Activated CD4-positive, alpha-beta T cell treated with anti-CD3 and anti-CD28 coated beads, Interleukin-10, Interleukin-2, amounts not matched to agents 100 ng/mL and 50 ng/mL, durations not matched to agents 16 hours and 8 hours (primary cell): ENCODE data around the gene MELK.

Source experiments
- DNase-seq: peaks from one replicate; pipeline ENCODE4 v3.0.0-alpha.2; 2020

MELK gene

GRCh38 chr9:36676091-36676490 is 103.4 kb downstream of the MELK start:
- DNase-seq, result no peak

GRCh38 chr9:36676778-36677485 is 104.2 kb downstream of the MELK start:
- peak; percentile 55 for DNase-seq

GRCh38 chr9:36677611-36678010 is 104.9 kb downstream of the MELK start:
- no peak for DNase-seq

GRCh38 chr9:36679710-36680109 is 107.0 kb downstream of the MELK start:
- DNase-seq, result no peak

GRCh38 chr9:36686471-36686870 is 113.8 kb downstream of the MELK start:
- DNase-seq, result no peak

- DNase-seq, result no peak
Observed at GRCh38 chr9:36690412-36691168, 117.9 kb downstream of the MELK start.

GRCh38 chr9:36691671-36692070 is 119.0 kb downstream of the MELK start:
- no peak for DNase-seq

- no peak for DNase-seq
Observed at GRCh38 chr9:36698984-36699383, 126.3 kb downstream of the MELK start.

- no peak for DNase-seq
Observed at GRCh38 chr9:36704148-36704547, 131.5 kb downstream of the MELK start.

- DNase-seq, result no peak
Observed at GRCh38 chr9:36713515-36714490, 141.1 kb downstream of the MELK start.

- no peak for DNase-seq
Observed at GRCh38 chr9:36716496-36716895, 143.8 kb downstream of the MELK start.

- no peak for DNase-seq
Observed at GRCh38 chr9:36717276-36717675, 144.6 kb downstream of the MELK start.

- DNase-seq, result no peak
Observed at GRCh38 chr9:36718612-36719011, 145.9 kb downstream of the MELK start.

GRCh38 chr9:36720043-36720442 is 147.3 kb downstream of the MELK start:
- DNase-seq, result no peak

GRCh38 chr9:36721846-36722588 is 149.3 kb downstream of the MELK start:
- no peak for DNase-seq

- DNase-seq, result no peak
Observed at GRCh38 chr9:36725777-36726356, 153.2 kb downstream of the MELK start.
